ENCODE measurements around the gene ZDHHC15. TPM values are rescaled to one million over a fixed set of nuclear protein-coding genes. Genes with fewer than 3 reads are reported as not detected.
"Not testable (repeated sequence)": the region's sequence is repeated elsewhere in the genome, so short reads cannot be mapped to it uniquely, and the experiment has no call there.

The ZDHHC15 gene
- total RNA-seq: not detected in 2 replicates

- DNase-seq (ENCODE audit: low read depth): peak; percentile 9
Observed at GRCh38 chrX:75522565-75523431, at the start of gene ZDHHC15. ZDHHC15 (minus strand) TSS chrX:75523037; CDS start chrX:75523024, 13 bp downstream.

GRCh38 chrX:75560544-75560943, 37.7 kb upstream of the ZDHHC15 start:
- not testable (repeated sequence) for DNase-seq (ENCODE audit: low read depth); FAIRE-seq; H3K27me3 ChIP-seq (ENCODE audit: control insufficient read depth, insufficient read depth, low read length)

More at GRCh38 chrX:75522565-75523431, at the start of gene ZDHHC15:
- no peak for FAIRE-seq
- no peak for TF ChIP-seq CTCF (IDR thresholded peaks at IDR 0.05; ENCODE audit: insufficient read depth, low read length, severe bottlenecking)
- H3K4me3 ChIP-seq (ENCODE audit: low read depth, low read length): peak within 1 kb of the TSS; percentile 9
- H3K36me3 ChIP-seq (ENCODE audit: control insufficient read depth, insufficient read depth, low read length): no peaks in the 10 kb centered on the region
- no peaks in the 10 kb centered on the region for H3K27me3 ChIP-seq (ENCODE audit: control insufficient read depth, insufficient read depth, low read length)

GRCh38 chrX:75547783-75548182, 24.9 kb upstream of the ZDHHC15 start:
- DNase-seq (ENCODE audit: low read depth): peak; percentile 0
- Histone ChIP-seq H3K36me3 (ENCODE audit: control insufficient read depth, insufficient read depth, low read length) (no peaks in the 10 kb centered on the region), H3K4me3 (ENCODE audit: low read depth, low read length) (no peak overlapping the region), H3K27me3 (ENCODE audit: control insufficient read depth, insufficient read depth, low read length) (no peaks in the 10 kb centered on the region)
- no peak for FAIRE-seq
- TF ChIP-seq CTCF (IDR thresholded peaks at IDR 0.05; ENCODE audit: insufficient read depth, low read length, severe bottlenecking): no peak

More at GRCh38 chrX:75560544-75560943, 37.7 kb upstream of the ZDHHC15 start:
- not testable (repeated sequence) for H3K4me3 ChIP-seq (ENCODE audit: low read depth, low read length); H3K36me3 ChIP-seq (ENCODE audit: control insufficient read depth, insufficient read depth, low read length)

GRCh38 chrX:75546724-75547511, 24.1 kb upstream of the ZDHHC15 start:
- H3K27me3 ChIP-seq (ENCODE audit: control insufficient read depth, insufficient read depth, low read length): no peaks in the 10 kb centered on the region
- TF ChIP-seq CTCF (IDR thresholded peaks at IDR 0.05; ENCODE audit: insufficient read depth, low read length, severe bottlenecking): no peak
- no peaks in the 10 kb centered on the region for H3K36me3 ChIP-seq (ENCODE audit: control insufficient read depth, insufficient read depth, low read length)
- no peak overlapping the region for H3K4me3 ChIP-seq (ENCODE audit: low read depth, low read length)
- DNase-seq (ENCODE audit: low read depth) (no peak), FAIRE-seq (no peak)

GRCh38 chrX:75544786-75545185, 21.9 kb upstream of the ZDHHC15 start:
- Histone ChIP-seq H3K4me3 (ENCODE audit: low read depth, low read length) (no peak overlapping the region), H3K36me3 (ENCODE audit: control insufficient read depth, insufficient read depth, low read length) (no peaks in the 10 kb centered on the region), H3K27me3 (ENCODE audit: control insufficient read depth, insufficient read depth, low read length) (no peaks in the 10 kb centered on the region)
- DNase-seq (ENCODE audit: low read depth) (no peak), FAIRE-seq (no peak)
- TF ChIP-seq CTCF (IDR thresholded peaks at IDR 0.05; ENCODE audit: insufficient read depth, low read length, severe bottlenecking): no peak

- H3K36me3 ChIP-seq (ENCODE audit: control insufficient read depth, insufficient read depth, low read length): no peaks in the 10 kb centered on the region
- no peak overlapping the region for H3K4me3 ChIP-seq (ENCODE audit: low read depth, low read length)
- FAIRE-seq: no peak
- H3K27me3 ChIP-seq (ENCODE audit: control insufficient read depth, insufficient read depth, low read length): no peaks in the 10 kb centered on the region
- no peak for TF ChIP-seq CTCF (IDR thresholded peaks at IDR 0.05; ENCODE audit: insufficient read depth, low read length, severe bottlenecking)
- no peak for DNase-seq (ENCODE audit: low read depth)
Observed at GRCh38 chrX:75483933-75484332, 38.9 kb downstream of the ZDHHC15 start.

GRCh38 chrX:75461780-75462179, 61.1 kb downstream of the ZDHHC15 start:
- not testable (repeated sequence) for DNase-seq (ENCODE audit: low read depth); FAIRE-seq; H3K36me3 ChIP-seq (ENCODE audit: control insufficient read depth, insufficient read depth, low read length); H3K27me3 ChIP-seq (ENCODE audit: control insufficient read depth, insufficient read depth, low read length); H3K4me3 ChIP-seq (ENCODE audit: low read depth, low read length)
